ENCODE results near the gene MYMX. TPM values are rescaled to one million over a fixed set of nuclear protein-coding genes. Genes with fewer than 3 reads are reported as not detected.
A peak's percentile ranks its signal among the peaks of the same experiment; 100 is the strongest.

MYMX gene
- total RNA-seq, 1 experiment from 2014 or later: not detected

DNA sequence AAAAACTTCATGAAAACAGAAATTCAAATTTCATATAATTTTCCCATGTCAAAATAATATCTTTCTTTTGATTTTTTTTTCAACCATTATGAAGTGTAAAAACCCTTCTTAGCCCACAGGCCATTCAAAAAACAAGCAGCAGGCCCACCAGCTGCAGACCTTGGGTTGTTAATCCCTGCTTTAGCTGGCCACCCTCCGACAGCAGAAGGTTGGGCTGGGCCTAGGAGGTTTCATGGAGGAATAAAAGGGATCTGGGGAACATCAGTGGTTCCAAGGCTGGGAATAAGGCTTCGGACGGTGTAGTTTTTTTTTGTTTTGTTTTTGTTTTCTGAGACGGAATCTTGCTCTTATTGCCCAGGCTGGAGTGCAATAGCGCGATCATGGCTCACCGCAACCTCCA is 26.6 kb downstream of the MYMX start:
- no peaks in the 10 kb centered on the region for H3K27me3 ChIP-seq (ENCODE audit: low read length)
- no TSS peak for BruUV-seq (replicated peaks)
- H3K27ac ChIP-seq (ENCODE audit: low read length): no peak overlapping the region
- ATAC-seq: no peak
- H4K20me1 ChIP-seq (ENCODE audit: low read length): peaks cover 14% of the 10 kb centered on the region
- peaks cover 8% of the 10 kb centered on the region for H3F3A ChIP-seq (ENCODE audit: low read length, unreplicated experiment)
- H3K4me1 ChIP-seq (ENCODE audit: insufficient read depth, low read length): peaks cover 21% of the 10 kb centered on the region
- TF ChIP-seq, protein P1, sequence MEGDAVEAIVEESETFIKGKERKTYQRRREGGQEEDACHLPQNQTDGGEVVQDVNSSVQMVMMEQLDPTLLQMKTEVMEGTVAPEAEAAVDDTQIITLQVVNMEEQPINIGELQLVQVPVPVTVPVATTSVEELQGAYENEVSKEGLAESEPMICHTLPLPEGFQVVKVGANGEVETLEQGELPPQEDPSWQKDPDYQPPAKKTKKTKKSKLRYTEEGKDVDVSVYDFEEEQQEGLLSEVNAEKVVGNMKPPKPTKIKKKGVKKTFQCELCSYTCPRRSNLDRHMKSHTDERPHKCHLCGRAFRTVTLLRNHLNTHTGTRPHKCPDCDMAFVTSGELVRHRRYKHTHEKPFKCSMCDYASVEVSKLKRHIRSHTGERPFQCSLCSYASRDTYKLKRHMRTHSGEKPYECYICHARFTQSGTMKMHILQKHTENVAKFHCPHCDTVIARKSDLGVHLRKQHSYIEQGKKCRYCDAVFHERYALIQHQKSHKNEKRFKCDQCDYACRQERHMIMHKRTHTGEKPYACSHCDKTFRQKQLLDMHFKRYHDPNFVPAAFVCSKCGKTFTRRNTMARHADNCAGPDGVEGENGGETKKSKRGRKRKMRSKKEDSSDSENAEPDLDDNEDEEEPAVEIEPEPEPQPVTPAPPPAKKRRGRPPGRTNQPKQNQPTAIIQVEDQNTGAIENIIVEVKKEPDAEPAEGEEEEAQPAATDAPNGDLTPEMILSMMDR (conservative IDR thresholded peaks at IDR 0.05; ENCODE audit: low read depth, low read length): no peak
- TF ChIP-seq EZH2 (IDR thresholded peaks at IDR 0.05; ENCODE audit: low read length, unreplicated experiment): no peak
- no peak for TF ChIP-seq EZH2phosphoT487 (IDR thresholded peaks at IDR 0.05; ENCODE audit: borderline replicate concordance, low read length)
- no peaks in the 10 kb centered on the region for H3K9me2 ChIP-seq (replicated peaks; ENCODE audit: low read length)
- no peak overlapping the region for H2AFZ ChIP-seq (ENCODE audit: low read length)
- CTCF ChIA-PET: no interaction called here
- no peak overlapping the region for H3K4me3 ChIP-seq (ENCODE audit: low read length)
- no peak for DNase-seq
- H3K9me3 ChIP-seq (ENCODE audit: low read length): no peaks in the 10 kb centered on the region
- H3K9ac ChIP-seq (ENCODE audit: low read length): no peak overlapping the region
- H3K4me2 ChIP-seq (ENCODE audit: low read length): no peak overlapping the region
- POLR2A ChIA-PET (ENCODE audit: unreplicated experiment): interaction anchor here (0.5 kb wide), 1 partner anchor 19 kb away, joined by 3 read pairs; no protein-coding TSS in a partner anchor
- peaks cover 11% of the 10 kb centered on the region for H3K36me3 ChIP-seq (ENCODE audit: low read depth, low read length)
- peaks cover 16% of the 10 kb centered on the region for H3K79me2 ChIP-seq (ENCODE audit: low read length)
- intact Hi-C loops (cut with micrococcal nuclease): no loop called here

DNA sequence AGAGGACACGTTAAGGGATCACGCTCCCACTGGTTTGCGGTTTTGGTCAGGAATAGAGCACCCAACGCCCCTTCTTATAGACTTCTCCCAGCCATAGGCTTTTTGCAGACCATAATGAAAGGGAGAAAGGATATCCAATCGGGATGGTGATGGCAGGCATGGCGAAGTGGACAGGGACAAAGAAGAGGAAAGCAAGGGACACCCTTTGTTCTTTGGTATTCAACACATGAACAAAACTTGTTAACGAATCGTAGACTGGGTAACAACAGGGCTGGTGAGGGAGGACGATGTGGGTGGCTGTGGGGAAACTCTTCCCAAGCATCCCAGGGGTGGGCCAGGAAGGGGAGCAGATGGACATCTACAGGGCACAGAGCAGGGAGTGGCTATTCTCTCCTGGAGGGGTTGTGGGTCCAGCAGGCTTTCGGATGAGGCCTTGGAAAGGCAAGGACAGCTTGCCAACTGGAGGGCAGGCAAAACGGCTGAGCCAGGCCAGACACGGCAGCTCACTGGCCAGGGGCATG is 28.7 kb downstream of the MYMX start:
- BruUV-seq (replicated peaks): TSS peak; percentile 85
- Histone ChIP-seq H3F3A (ENCODE audit: low read length, unreplicated experiment) (peaks cover 25% of the 10 kb centered on the region), H3K4me1 (ENCODE audit: insufficient read depth, low read length) (peaks cover 29% of the 10 kb centered on the region), H4K20me1 (ENCODE audit: low read length) (peaks cover 35% of the 10 kb centered on the region), H3K4me3 (ENCODE audit: low read length) (peak overlapping the region; percentile 99), H3K27me3 (ENCODE audit: low read length) (no peaks in the 10 kb centered on the region), H2AFZ (ENCODE audit: low read length) (peak overlapping the region; percentile 85), H3K9me2 (replicated peaks; ENCODE audit: low read length) (no peaks in the 10 kb centered on the region), H3K4me2 (ENCODE audit: low read length) (peak overlapping the region; percentile 90), H3K36me3 (ENCODE audit: low read depth, low read length) (peaks cover 32% of the 10 kb centered on the region), H3K9me3 (ENCODE audit: low read length) (no peaks in the 10 kb centered on the region), H3K79me2 (ENCODE audit: low read length) (peaks cover 37% of the 10 kb centered on the region), H3K9ac (ENCODE audit: low read length) (peak overlapping the region; percentile 44), H3K27ac (ENCODE audit: low read length) (0 out of 2 replicates have a peak overlapping the region, but pooled peaks have one; percentile 2)
- ATAC-seq (no peak), DNase-seq (no peak)
- CTCF ChIA-PET: interaction anchor here (0.6 to 0.7 kb wide), 2 partner anchors 11 to 149 kb away, joined by 4 to 6 read pairs; no protein-coding TSS in a partner anchor
- POLR2A ChIA-PET (ENCODE audit: unreplicated experiment): no interaction called here
- intact Hi-C loops (cut with micrococcal nuclease): no loop called here
- TF ChIP-seq EZH2phosphoT487 (IDR thresholded peaks at IDR 0.05; ENCODE audit: borderline replicate concordance, low read length) (no peak), EZH2 (IDR thresholded peaks at IDR 0.05; ENCODE audit: low read length, unreplicated experiment) (no peak)
- TF ChIP-seq, protein P1 (conservative IDR thresholded peaks at IDR 0.05; ENCODE audit: low read depth, low read length): no peak

Measured in PC-3 (cell line).